Mucosa of stomach (tissue), 1 donor: ENCODE results near the gene CFAP61.

ENCODE experiments used
- H3K27me3 ChIP-seq: one replicate; pipeline ENCODE4 v1.7.0; 2013; ENCODE audit warnings: mild to moderate bottlenecking, low read length; ENCODE audit not compliant: control insufficient read depth, insufficient read depth
- H3K36me3 ChIP-seq: one replicate; pipeline ENCODE4 v1.7.0; 2013; ENCODE audit warnings: low read length; ENCODE audit not compliant: control insufficient read depth, insufficient read depth
- H3K4me1 ChIP-seq: one replicate; pipeline ENCODE4 v1.7.0; 2013; ENCODE audit warnings: mild to moderate bottlenecking, low read length; ENCODE audit not compliant: control insufficient read depth, insufficient read depth
- H3K4me3 ChIP-seq: one replicate; pipeline ENCODE4 v1.7.0; 2013; ENCODE audit warnings: low read length
- H3K9ac ChIP-seq: one replicate; pipeline ENCODE4 v1.7.0; 2013; ENCODE audit warnings: mild to moderate bottlenecking, low read length, moderate library complexity
- H3K9me3 ChIP-seq: one replicate; pipeline ENCODE4 v1.7.0; 2013; ENCODE audit warnings: mild to moderate bottlenecking, low read length, moderate library complexity; ENCODE audit not compliant: control insufficient read depth
- donor health status: Pancreatic carcinoma.

The CFAP61 gene

DNA sequence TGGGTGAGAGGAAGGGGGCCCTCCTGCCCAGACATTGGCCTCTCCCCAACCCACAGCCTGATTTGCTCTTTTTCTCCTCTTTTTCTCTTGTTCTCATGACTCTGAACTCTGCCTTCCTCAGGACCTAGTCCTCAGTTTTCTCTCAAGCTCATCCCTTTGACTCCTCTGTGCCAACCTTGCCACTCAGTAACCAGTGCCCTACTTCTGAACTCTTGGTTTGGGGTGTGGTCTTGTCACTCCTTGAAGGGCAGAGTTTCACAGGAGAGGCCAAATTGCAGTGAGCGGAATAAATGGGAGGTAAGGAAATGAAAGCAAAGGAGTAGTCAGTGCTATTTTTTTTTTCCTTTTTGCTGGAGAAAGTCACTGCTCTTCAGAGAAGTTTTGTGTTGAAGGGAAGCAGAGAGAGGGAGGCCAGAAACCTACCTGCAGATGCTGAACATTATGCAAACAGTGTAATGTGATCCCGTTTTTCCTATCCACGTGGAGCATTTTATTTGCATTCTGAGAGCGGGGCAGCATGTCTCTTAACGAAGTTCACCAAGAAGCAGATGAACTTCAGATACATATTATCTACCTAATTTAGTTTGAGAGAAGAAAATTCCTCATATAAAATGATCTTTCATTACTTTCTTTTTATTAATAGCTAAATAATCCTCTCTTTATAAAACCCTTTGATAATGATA lies 26.9 kb downstream of the CFAP61 start:
- H3K27me3 ChIP-seq = peaks cover 5% of the 10 kb centered on the region
- H3K4me3 ChIP-seq = no peak overlapping the region
- no peaks in the 10 kb centered on the region for H3K36me3 ChIP-seq
- H3K4me1 ChIP-seq = peaks cover 7% of the 10 kb centered on the region
- no peak overlapping the region for H3K9ac ChIP-seq
- H3K9me3 ChIP-seq = no peaks in the 10 kb centered on the region

- H3K36me3 ChIP-seq = no peaks in the 10 kb centered on the region
- H3K9ac ChIP-seq = no peak overlapping the region
- H3K4me1 ChIP-seq = peaks cover 7% of the 10 kb centered on the region
- no peak overlapping the region for H3K4me3 ChIP-seq
- no peaks in the 10 kb centered on the region for H3K9me3 ChIP-seq
- peaks cover 5% of the 10 kb centered on the region for H3K27me3 ChIP-seq
Observed at GRCh38 chr20:20083807-20084206, 31.5 kb downstream of the CFAP61 start.

GRCh38 chr20:20084296-20084752 lies 32.0 kb downstream of the CFAP61 start:
- Histone ChIP-seq H3K9me3 (no peaks in the 10 kb centered on the region), H3K27me3 (peaks cover 5% of the 10 kb centered on the region), H3K4me3 (no peak overlapping the region), H3K36me3 (no peaks in the 10 kb centered on the region), H3K4me1 (peaks cover 2% of the 10 kb centered on the region), H3K9ac (no peak overlapping the region)

DNA sequence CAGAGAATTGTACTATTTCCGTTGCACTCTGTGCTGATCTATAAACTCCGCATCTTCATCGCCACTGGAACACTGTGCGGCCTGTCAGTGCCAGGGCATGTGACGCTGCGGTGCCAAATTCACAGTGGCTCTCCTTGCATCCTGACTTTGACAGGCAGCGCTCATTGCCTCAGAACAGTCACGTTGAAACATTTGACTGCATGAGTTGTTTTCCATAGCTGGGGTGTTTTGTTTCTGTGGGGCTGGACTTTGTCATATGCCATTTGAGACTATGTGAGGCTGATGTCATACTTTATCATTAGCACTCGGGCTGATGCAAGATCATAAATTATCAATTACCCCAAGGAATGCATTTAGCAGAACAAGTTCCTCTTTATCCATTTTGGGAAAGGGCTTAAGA lies 32.7 kb downstream of the CFAP61 start:
- Histone ChIP-seq H3K9me3 (no peaks in the 10 kb centered on the region), H3K9ac (no peak overlapping the region), H3K36me3 (no peaks in the 10 kb centered on the region), H3K4me3 (no peak overlapping the region), H3K27me3 (peaks cover 5% of the 10 kb centered on the region), H3K4me1 (no peaks in the 10 kb centered on the region)

DNA sequence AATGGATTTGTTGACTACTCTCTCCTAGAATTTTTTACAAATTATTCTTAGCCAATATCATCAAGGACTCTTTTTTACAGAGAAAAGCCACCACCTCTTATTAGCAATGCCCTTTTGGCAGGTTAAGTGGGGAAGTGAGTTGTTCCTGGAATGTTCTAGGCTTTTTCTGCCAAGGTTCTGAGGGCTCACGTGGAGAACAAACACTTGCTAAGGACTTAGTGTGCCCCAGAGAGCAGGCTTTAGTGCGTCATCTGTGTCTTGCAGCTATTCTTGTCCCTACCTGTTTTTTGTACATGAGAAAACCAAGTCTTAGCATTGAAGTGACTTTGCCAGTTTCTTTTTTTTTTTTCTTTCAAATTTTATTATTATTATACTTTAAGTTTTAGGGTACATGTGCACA lies 33.5 kb downstream of the CFAP61 start:
- peaks cover 5% of the 10 kb centered on the region for H3K27me3 ChIP-seq
- H3K4me1 ChIP-seq = no peaks in the 10 kb centered on the region
- no peaks in the 10 kb centered on the region for H3K9me3 ChIP-seq
- H3K4me3 ChIP-seq = no peak overlapping the region
- no peak overlapping the region for H3K9ac ChIP-seq
- H3K36me3 ChIP-seq = no peaks in the 10 kb centered on the region

GRCh38 chr20:20089018-20089417 lies 36.7 kb downstream of the CFAP61 start:
- Histone ChIP-seq H3K9ac (no peak overlapping the region), H3K4me1 (no peaks in the 10 kb centered on the region), H3K9me3 (no peaks in the 10 kb centered on the region), H3K27me3 (no peaks in the 10 kb centered on the region), H3K4me3 (no peak overlapping the region), H3K36me3 (no peaks in the 10 kb centered on the region)

DNA sequence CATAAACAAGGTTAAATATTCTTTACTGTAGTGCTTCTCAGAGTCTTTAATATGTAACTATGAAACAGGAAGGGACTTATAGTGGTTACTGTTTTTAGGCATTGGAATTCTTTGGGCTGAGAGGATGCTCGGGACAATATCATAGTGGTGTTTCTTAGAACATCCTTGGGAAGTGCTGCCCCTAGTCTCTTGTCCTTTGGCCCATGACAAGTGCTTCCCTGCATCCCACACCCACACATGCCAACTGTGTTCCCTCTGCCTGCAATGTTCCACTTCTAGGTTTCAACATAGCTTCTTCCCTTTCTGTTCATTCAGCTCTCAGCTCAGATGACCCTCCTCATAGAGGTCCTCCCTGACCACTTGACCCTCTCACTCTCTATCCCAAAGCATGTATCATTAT lies 37.6 kb downstream of the CFAP61 start:
- Histone ChIP-seq H3K27me3 (no peaks in the 10 kb centered on the region), H3K9me3 (no peaks in the 10 kb centered on the region), H3K9ac (no peak overlapping the region), H3K4me1 (no peaks in the 10 kb centered on the region), H3K36me3 (no peaks in the 10 kb centered on the region), H3K4me3 (no peak overlapping the region)

DNA sequence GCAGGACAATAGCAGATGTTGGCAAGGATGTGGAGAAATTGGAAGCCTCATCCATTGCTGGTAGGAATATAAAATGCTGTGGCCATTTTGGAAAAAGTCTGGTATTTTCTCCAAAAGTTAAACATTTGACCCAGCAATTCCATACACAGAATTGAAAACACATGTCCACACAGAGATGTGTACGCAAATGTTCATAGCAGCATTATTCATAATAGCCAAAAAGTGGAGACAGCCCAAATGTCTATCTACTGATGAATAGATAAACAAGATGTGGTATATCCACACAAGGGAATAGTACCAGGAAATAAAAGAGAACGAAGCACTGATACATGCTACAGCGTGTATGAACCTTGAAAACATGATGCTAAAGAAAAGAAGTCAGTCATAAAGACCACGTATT lies 40.5 kb downstream of the CFAP61 start:
- Histone ChIP-seq H3K36me3 (no peaks in the 10 kb centered on the region), H3K4me1 (no peaks in the 10 kb centered on the region), H3K4me3 (no peak overlapping the region), H3K9ac (no peak overlapping the region), H3K9me3 (no peaks in the 10 kb centered on the region), H3K27me3 (no peaks in the 10 kb centered on the region)

- Histone ChIP-seq H3K36me3 (no peaks in the 10 kb centered on the region), H3K4me3 (no peak overlapping the region), H3K9me3 (no peaks in the 10 kb centered on the region), H3K9ac (no peak overlapping the region), H3K27me3 (no peaks in the 10 kb centered on the region), H3K4me1 (no peaks in the 10 kb centered on the region)
Observed at GRCh38 chr20:20094410-20094809, 42.1 kb downstream of the CFAP61 start.

- Histone ChIP-seq H3K9me3 (no peaks in the 10 kb centered on the region), H3K9ac (no peak overlapping the region), H3K27me3 (no peaks in the 10 kb centered on the region), H3K4me3 (no peak overlapping the region), H3K36me3 (no peaks in the 10 kb centered on the region), H3K4me1 (no peaks in the 10 kb centered on the region)
Observed at GRCh38 chr20:20095114-20095872, 43.0 kb downstream of the CFAP61 start.

- H3K9ac ChIP-seq = no peak overlapping the region
- no peak overlapping the region for H3K4me3 ChIP-seq
- no peaks in the 10 kb centered on the region for H3K4me1 ChIP-seq
- H3K9me3 ChIP-seq = no peaks in the 10 kb centered on the region
- H3K36me3 ChIP-seq = no peaks in the 10 kb centered on the region
- no peaks in the 10 kb centered on the region for H3K27me3 ChIP-seq
Observed at GRCh38 chr20:20096421-20096820, 44.1 kb downstream of the CFAP61 start.

GRCh38 chr20:20100881-20101280 lies 48.5 kb downstream of the CFAP61 start:
- Histone ChIP-seq H3K4me1 (no peaks in the 10 kb centered on the region), H3K36me3 (no peaks in the 10 kb centered on the region), H3K9me3 (no peaks in the 10 kb centered on the region), H3K4me3 (no peak overlapping the region), H3K27me3 (no peaks in the 10 kb centered on the region), H3K9ac (no peak overlapping the region)
